ENCODE results near the gene ZCCHC10. TPM values are rescaled to one million over a fixed set of nuclear protein-coding genes. Genes with fewer than 3 reads are reported as not detected.

ZCCHC10 gene
- total and polyA plus RNA-seq, 9 of the 15 experiments (the other 6 are each of a cell fraction or from before 2014, with no cell fraction given), result 11.9 to 146 (median 51.8) TPM

GRCh38 chr5:132962429-132963021 is 63.8 kb downstream of the ZCCHC10 start (continued):
- TF ChIP-seq ATF1 (CRISPR knock-in tag; IDR thresholded peaks at IDR 0.05), result no peak
- TF ChIP-seq ATF1 (tag; IDR thresholded peaks at IDR 0.05), result peak; percentile 81
- TF ChIP-seq MNT (conservative IDR thresholded peaks at IDR 0.05), result no peak
- peak; percentile 44 for TF ChIP-seq JUND (IDR thresholded peaks at IDR 0.05; ENCODE audit: borderline replicate concordance, low read depth, low read length)
- TF ChIP-seq JUND (tag; IDR thresholded peaks at IDR 0.05; ENCODE audit: borderline replicate concordance, low read depth, low read length), result peak; percentile 58; the same call in 1 of the 3 replicates
- TF ChIP-seq RNF219 (CRISPR knock-in tag; IDR thresholded peaks at IDR 0.05), result no peak
- peak; percentile 2; the same call in 1 of the 2 replicates for TF ChIP-seq TAL1 (IDR thresholded peaks at IDR 0.05)
- peak; percentile 25 to 86; a peak in 3 of 4 replicates for TF ChIP-seq ARNT (IDR thresholded peaks at IDR 0.05)
- TF ChIP-seq NCOA2 (IDR thresholded peaks at IDR 0.05; ENCODE audit: partially characterized antibody in 2 of 2), result no peak
- peak; percentile 79 to 81 for TF ChIP-seq NRF1 (conservative IDR thresholded peaks at IDR 0.05 in 1 of 2, IDR thresholded peaks at IDR 0.05 in 1 of 2)
- TF ChIP-seq SMARCA4 (IDR thresholded peaks at IDR 0.05), result peak; percentile 67; the same call in 1 of the 2 replicates
- peak; percentile 50; the same call in 1 of the 2 replicates for TF ChIP-seq LARP7 (IDR thresholded peaks at IDR 0.05)
- TF ChIP-seq POLR2B (IDR thresholded peaks at IDR 0.05; ENCODE audit: low read depth, partially characterized antibody), result peak; percentile 42
- TF ChIP-seq MLLT1 (IDR thresholded peaks at IDR 0.05), result peak in 1 of 2 experiments; percentile 23; a peak in 2 of 4 replicates
- peak; percentile 78 for TF ChIP-seq HMBOX1 (IDR thresholded peaks at IDR 0.05)
- TF ChIP-seq ZNF586 (CRISPR knock-in tag; conservative IDR thresholded peaks at IDR 0.05), result no peak
- TF ChIP-seq TRIM25 (IDR thresholded peaks at IDR 0.05; ENCODE audit: borderline replicate concordance), result no peak
- TF ChIP-seq ETV5 (CRISPR knock-in tag; IDR thresholded peaks at IDR 0.05; ENCODE audit: low read depth), result no peak
